H1 (cell line): Measurements from ENCODE around the gene HNRNPA3. TPM values are rescaled to one million over a fixed set of nuclear protein-coding genes. Genes with fewer than 3 reads are reported as not detected.

Experiments used
- BACH1 ChIP-seq: IDR thresholded peaks from 2 replicates; pipeline ENCODE4 v1.6.1; 2012; ENCODE audit warnings: low read length, improper control_type of control experiment
- CREB1 ChIP-seq: IDR thresholded peaks from 2 replicates; pipeline ENCODE4 v1.6.1; 2012; ENCODE audit warnings: inconsistent platforms
- EP300 ChIP-seq, 2 experiments: IDR thresholded peaks; 1 replicate in 1 of 2; 2 replicates in 1 of 2; pipeline ENCODE4 v1.6.1; 2011 to 2012; ENCODE audit warnings: low read depth in 2 of 2, low read length in 2 of 2, mild to moderate bottlenecking in 2 of 2, borderline replicate concordance in 1 of 2, inconsistent platforms in 1 of 2, moderate library complexity in 1 of 2
- KDM1A ChIP-seq: fragments of 200-600, 300-600 bp; sonication (generic); IDR thresholded peaks from 2 replicates; pipeline ENCODE4 v1.7.1; 2016; ENCODE audit warnings: mild to moderate bottlenecking, low read length, borderline replicate concordance
- SAP30 ChIP-seq: fragments of 300-600 bp; sonication (generic); IDR thresholded peaks from 2 replicates; pipeline ENCODE4 v1.7.1; 2012; ENCODE audit warnings: low read length, moderate library complexity, mild to moderate bottlenecking, inconsistent platforms; ENCODE audit not compliant: insufficient read depth, insufficient replicate concordance
- TBP ChIP-seq: IDR thresholded peaks from 2 replicates; pipeline ENCODE4 v1.6.1; 2011; ENCODE audit warnings: low read depth, low read length, improper control_type of control experiment
- USF2 ChIP-seq: IDR thresholded peaks from 2 replicates; pipeline ENCODE4 v1.6.1; 2011; ENCODE audit warnings: low read length, improper control_type of control experiment
- polyA plus RNA-seq, 7 experiments: library from polyadenylated mRNA; depleted of rRNA in 3 of 7; stranded (reverse) in 5 of 7; unstranded in 2 of 7; fragments of >200 nt in 5 of 7; fragments of 200-250 nt in 2 of 7; gene quantifications; 1 replicate in 5 of 7; 2 replicates in 1 of 7; 4 replicates in 1 of 7; pipeline versions ENCODE4 v1.2.1 to v1.2.3, GENCODE V29; 2011 to 2013; ENCODE audit warnings: missing spikeins in 2 of 7, mixed read lengths in 2 of 7
- total RNA-seq: library from RNA; stranded (reverse); fragmentation: NEBNext Ultra II Directional; extraction: Animal tissue kit (Norgen Biotek cat#: 25700); gene quantifications from 2 replicates; pipeline ENCODE4 v1.2.1, GENCODE V29; 2021
- TF ChIP-seq, protein P1 (sequence below): fragments of 300-600 bp; sonication (generic); IDR thresholded peaks from 2 replicates; pipeline ENCODE4 v1.7.1; 2012; ENCODE audit warnings: low read length, moderate library complexity, mild to moderate bottlenecking, inconsistent platforms; ENCODE audit not compliant: insufficient replicate concordance

HNRNPA3 gene
- total and polyA plus RNA-seq, 2 of the 8 experiments (the other 6 are each of a cell fraction or from before 2014, with no cell fraction given), result 66.1 to 408 TPM

- TF ChIP-seq, protein P1, sequence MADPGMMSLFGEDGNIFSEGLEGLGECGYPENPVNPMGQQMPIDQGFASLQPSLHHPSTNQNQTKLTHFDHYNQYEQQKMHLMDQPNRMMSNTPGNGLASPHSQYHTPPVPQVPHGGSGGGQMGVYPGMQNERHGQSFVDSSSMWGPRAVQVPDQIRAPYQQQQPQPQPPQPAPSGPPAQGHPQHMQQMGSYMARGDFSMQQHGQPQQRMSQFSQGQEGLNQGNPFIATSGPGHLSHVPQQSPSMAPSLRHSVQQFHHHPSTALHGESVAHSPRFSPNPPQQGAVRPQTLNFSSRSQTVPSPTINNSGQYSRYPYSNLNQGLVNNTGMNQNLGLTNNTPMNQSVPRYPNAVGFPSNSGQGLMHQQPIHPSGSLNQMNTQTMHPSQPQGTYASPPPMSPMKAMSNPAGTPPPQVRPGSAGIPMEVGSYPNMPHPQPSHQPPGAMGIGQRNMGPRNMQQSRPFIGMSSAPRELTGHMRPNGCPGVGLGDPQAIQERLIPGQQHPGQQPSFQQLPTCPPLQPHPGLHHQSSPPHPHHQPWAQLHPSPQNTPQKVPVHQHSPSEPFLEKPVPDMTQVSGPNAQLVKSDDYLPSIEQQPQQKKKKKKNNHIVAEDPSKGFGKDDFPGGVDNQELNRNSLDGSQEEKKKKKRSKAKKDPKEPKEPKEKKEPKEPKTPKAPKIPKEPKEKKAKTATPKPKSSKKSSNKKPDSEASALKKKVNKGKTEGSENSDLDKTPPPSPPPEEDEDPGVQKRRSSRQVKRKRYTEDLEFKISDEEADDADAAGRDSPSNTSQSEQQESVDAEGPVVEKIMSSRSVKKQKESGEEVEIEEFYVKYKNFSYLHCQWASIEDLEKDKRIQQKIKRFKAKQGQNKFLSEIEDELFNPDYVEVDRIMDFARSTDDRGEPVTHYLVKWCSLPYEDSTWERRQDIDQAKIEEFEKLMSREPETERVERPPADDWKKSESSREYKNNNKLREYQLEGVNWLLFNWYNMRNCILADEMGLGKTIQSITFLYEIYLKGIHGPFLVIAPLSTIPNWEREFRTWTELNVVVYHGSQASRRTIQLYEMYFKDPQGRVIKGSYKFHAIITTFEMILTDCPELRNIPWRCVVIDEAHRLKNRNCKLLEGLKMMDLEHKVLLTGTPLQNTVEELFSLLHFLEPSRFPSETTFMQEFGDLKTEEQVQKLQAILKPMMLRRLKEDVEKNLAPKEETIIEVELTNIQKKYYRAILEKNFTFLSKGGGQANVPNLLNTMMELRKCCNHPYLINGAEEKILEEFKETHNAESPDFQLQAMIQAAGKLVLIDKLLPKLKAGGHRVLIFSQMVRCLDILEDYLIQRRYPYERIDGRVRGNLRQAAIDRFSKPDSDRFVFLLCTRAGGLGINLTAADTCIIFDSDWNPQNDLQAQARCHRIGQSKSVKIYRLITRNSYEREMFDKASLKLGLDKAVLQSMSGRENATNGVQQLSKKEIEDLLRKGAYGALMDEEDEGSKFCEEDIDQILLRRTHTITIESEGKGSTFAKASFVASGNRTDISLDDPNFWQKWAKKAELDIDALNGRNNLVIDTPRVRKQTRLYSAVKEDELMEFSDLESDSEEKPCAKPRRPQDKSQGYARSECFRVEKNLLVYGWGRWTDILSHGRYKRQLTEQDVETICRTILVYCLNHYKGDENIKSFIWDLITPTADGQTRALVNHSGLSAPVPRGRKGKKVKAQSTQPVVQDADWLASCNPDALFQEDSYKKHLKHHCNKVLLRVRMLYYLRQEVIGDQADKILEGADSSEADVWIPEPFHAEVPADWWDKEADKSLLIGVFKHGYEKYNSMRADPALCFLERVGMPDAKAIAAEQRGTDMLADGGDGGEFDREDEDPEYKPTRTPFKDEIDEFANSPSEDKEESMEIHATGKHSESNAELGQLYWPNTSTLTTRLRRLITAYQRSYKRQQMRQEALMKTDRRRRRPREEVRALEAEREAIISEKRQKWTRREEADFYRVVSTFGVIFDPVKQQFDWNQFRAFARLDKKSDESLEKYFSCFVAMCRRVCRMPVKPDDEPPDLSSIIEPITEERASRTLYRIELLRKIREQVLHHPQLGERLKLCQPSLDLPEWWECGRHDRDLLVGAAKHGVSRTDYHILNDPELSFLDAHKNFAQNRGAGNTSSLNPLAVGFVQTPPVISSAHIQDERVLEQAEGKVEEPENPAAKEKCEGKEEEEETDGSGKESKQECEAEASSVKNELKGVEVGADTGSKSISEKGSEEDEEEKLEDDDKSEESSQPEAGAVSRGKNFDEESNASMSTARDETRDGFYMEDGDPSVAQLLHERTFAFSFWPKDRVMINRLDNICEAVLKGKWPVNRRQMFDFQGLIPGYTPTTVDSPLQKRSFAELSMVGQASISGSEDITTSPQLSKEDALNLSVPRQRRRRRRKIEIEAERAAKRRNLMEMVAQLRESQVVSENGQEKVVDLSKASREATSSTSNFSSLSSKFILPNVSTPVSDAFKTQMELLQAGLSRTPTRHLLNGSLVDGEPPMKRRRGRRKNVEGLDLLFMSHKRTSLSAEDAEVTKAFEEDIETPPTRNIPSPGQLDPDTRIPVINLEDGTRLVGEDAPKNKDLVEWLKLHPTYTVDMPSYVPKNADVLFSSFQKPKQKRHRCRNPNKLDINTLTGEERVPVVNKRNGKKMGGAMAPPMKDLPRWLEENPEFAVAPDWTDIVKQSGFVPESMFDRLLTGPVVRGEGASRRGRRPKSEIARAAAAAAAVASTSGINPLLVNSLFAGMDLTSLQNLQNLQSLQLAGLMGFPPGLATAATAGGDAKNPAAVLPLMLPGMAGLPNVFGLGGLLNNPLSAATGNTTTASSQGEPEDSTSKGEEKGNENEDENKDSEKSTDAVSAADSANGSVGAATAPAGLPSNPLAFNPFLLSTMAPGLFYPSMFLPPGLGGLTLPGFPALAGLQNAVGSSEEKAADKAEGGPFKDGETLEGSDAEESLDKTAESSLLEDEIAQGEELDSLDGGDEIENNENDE, result no peak
- TF ChIP-seq BACH1 (0 out of 2 replicates have a peak, but pooled peaks have one; percentile 59), EP300 (IDR thresholded peaks at IDR 0.05; ENCODE audit: borderline replicate concordance in 1 of 2, low read depth in 2 of 2, low read length in 2 of 2) (no peak), SAP30 (no peak), TBP (peak; percentile 31), KDM1A (no peak), USF2 (no peak), CREB1 (no peak)
Observed at GRCh38 chr2:177264693-177265587, 52.3 kb downstream of the HNRNPA3 start, which contains the start of gene NFE2L2 (continued).
